ENCODE measurements around the gene TNNT2. TPM values are rescaled to one million over a fixed set of nuclear protein-coding genes. Genes with fewer than 3 reads are reported as not detected.
A peak's percentile ranks its signal among the peaks of the same experiment; 100 is the strongest.

Gene TNNT2
- total and polyA plus RNA-seq, 4 donors: 0.17 to 0.28 (median 0.25) TPM; not detected in 1

DNA sequence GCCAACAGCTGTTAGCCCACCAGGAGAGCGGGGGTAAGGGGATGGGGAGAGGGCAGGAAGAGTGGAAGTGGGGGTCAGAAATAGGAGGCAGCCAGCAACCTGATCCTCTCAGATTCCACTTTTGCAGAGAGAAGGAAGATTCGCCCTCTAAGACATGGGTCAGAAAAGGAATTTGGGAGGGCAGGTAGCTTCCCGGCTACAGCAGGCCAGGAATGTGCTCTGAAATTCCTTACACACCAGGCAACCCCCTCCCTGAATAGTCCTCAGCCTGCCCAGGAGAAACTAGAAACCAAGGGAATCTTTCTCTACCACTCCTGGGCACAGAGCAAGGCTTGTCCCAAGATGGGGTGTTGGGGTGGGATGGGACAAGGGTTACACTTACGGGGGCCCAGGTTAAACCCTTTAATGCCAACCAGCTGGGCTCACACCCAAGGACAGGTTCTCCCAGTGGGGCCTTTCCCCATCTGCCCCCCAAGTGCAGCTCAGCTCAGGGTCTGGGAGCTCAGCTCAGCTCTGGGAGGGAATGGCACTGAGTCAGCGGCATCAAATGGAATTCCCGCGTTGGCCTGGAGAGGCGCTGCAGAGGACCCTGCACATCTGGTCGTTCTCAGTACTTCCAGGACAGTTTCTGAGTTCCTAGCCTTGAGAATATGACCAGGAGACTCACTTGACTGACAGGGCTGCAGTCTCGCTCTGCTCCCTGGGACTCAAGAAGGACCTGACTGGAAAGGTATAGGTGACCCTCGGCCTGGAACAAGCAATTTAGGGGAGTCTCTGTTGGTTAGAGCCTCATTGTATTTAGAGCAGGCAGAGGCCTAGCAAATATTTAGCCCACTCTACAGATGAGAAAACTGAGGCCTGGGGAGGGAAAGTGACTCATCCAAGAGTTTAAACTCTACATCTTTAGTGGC lies 761 bp downstream of the TNNT2 start:
- TF ChIP-seq TAF1 (conservative IDR thresholded peaks at IDR 0.05) (no peak), GABPA (IDR thresholded peaks at IDR 0.05 in 1 of 2, conservative IDR thresholded peaks at IDR 0.05 in 1 of 2) (no peak), HNF4A (conservative IDR thresholded peaks at IDR 0.05) (no peak)
- TF ChIP-seq, protein P1, sequence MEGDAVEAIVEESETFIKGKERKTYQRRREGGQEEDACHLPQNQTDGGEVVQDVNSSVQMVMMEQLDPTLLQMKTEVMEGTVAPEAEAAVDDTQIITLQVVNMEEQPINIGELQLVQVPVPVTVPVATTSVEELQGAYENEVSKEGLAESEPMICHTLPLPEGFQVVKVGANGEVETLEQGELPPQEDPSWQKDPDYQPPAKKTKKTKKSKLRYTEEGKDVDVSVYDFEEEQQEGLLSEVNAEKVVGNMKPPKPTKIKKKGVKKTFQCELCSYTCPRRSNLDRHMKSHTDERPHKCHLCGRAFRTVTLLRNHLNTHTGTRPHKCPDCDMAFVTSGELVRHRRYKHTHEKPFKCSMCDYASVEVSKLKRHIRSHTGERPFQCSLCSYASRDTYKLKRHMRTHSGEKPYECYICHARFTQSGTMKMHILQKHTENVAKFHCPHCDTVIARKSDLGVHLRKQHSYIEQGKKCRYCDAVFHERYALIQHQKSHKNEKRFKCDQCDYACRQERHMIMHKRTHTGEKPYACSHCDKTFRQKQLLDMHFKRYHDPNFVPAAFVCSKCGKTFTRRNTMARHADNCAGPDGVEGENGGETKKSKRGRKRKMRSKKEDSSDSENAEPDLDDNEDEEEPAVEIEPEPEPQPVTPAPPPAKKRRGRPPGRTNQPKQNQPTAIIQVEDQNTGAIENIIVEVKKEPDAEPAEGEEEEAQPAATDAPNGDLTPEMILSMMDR (IDR thresholded peaks at IDR 0.05; ENCODE audit: low read depth, low read length, missing input control): peak; percentile 26
- TF ChIP-seq, protein P2, sequence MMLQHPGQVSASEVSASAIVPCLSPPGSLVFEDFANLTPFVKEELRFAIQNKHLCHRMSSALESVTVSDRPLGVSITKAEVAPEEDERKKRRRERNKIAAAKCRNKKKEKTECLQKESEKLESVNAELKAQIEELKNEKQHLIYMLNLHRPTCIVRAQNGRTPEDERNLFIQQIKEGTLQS (IDR thresholded peaks at IDR 0.05): no peak

DNA sequence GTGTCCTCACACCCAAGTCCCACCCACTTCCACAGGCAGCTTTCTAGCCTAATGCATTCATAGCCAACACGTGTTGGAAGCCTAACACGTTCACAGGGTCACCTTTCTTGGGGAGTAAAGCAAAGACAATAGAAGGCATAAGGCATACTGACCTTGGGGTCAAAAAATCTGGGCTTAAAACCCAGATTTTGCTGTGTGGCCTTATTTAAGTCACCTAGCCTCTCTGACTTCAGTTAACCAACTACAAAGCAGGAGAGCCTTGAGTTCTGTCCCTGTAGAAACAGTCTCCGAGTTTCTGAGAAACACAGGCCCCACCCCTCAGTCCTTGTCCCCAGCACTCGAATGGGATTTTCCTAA lies 1.4 kb downstream of the TNNT2 start:
- H3K9me3 ChIP-seq (ENCODE audit: control insufficient read depth in 4 of 4, low read length in 3 of 4): no peaks in the 10 kb centered on the region
- H3K9ac ChIP-seq (ENCODE audit: low read depth in 1 of 2, low read length in 2 of 2): no peak overlapping the region
- no peak for TF ChIP-seq GABPA (IDR thresholded peaks at IDR 0.05 in 1 of 2, conservative IDR thresholded peaks at IDR 0.05 in 1 of 2)
- no peak for TF ChIP-seq HNF4G (IDR thresholded peaks at IDR 0.05)
- TF ChIP-seq, protein P2 (IDR thresholded peaks at IDR 0.05): no peak
- TF ChIP-seq EGR1 (IDR thresholded peaks at IDR 0.05; ENCODE audit: low read depth in 2 of 2): no peak
- DNase-seq (ENCODE audit: low spot score): no peak
- H3K4me1 ChIP-seq (ENCODE audit: control insufficient read depth in 4 of 4, insufficient read depth in 4 of 4, low read length in 3 of 4): no peaks in the 10 kb centered on the region
- H3K27ac ChIP-seq (ENCODE audit: low read depth in 1 of 2, low read length in 2 of 2): no peak overlapping the region
- no peaks in the 10 kb centered on the region for H3K36me3 ChIP-seq (ENCODE audit: control insufficient read depth in 4 of 4, insufficient read depth in 3 of 4, low read depth in 1 of 4, low read length in 3 of 4)
- 29% methylated on average over 4 of the region's 4 CpGs for WGBS
- H3K4me3 ChIP-seq (ENCODE audit: low read depth in 1 of 3, low read length in 3 of 3): no peak overlapping the region
- peaks cover 0 to 5% (median 2%) of the 10 kb centered on the region in 4 donors for H3K27me3 ChIP-seq (ENCODE audit: control insufficient read depth in 4 of 4, insufficient read depth in 4 of 4, low read length in 3 of 4)

More for the DNA sequence above, 761 bp downstream of the TNNT2 start:
- H3K4me3 ChIP-seq (ENCODE audit: low read depth in 1 of 3, low read length in 3 of 3): no peak overlapping the region
- 31% methylated on average over 11 of the region's 11 CpGs for WGBS
- DNase-seq (ENCODE audit: low spot score): no peak
- H3K4me1 ChIP-seq (ENCODE audit: control insufficient read depth in 4 of 4, insufficient read depth in 4 of 4, low read length in 3 of 4): no peaks in the 10 kb centered on the region
- H3K9ac ChIP-seq (ENCODE audit: low read depth in 1 of 2, low read length in 2 of 2): no peak overlapping the region
- no peak overlapping the region for H3K27ac ChIP-seq (ENCODE audit: low read depth in 1 of 2, low read length in 2 of 2)
- H3K9me3 ChIP-seq (ENCODE audit: control insufficient read depth in 4 of 4, low read length in 3 of 4): no peaks in the 10 kb centered on the region
- no peaks in the 10 kb centered on the region for H3K36me3 ChIP-seq (ENCODE audit: control insufficient read depth in 4 of 4, insufficient read depth in 3 of 4, low read depth in 1 of 4, low read length in 3 of 4)
- H3K27me3 ChIP-seq (ENCODE audit: control insufficient read depth in 4 of 4, insufficient read depth in 4 of 4, low read length in 3 of 4): peaks cover 0 to 5% (median 2%) of the 10 kb centered on the region in 4 donors

DNA sequence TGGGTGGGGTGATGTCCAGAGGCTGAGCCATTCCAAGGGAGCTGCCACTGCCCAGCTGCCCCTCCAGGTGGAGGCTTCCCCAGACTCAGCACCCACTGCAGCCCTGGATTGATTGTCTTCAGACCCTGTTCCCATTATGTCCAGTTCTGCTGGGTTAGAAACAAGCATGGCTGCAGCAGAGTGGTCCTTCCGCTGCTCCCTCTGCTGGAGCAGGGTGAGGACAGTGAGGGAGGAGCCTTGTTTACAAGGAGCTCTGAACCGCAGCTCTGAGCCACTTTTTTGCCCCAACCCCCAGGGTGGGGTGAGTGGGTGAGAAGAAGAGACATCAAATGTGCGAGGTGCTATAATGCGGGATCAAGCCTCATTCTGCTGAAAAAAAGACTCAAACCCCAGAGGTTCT lies 2.3 kb downstream of the TNNT2 start:
- H3K9ac ChIP-seq (ENCODE audit: low read depth in 1 of 2, low read length in 2 of 2): no peak overlapping the region
- H3K27me3 ChIP-seq (ENCODE audit: control insufficient read depth in 4 of 4, insufficient read depth in 4 of 4, low read length in 3 of 4): peaks cover 0 to 5% (median 2%) of the 10 kb centered on the region in 4 donors
- no peak overlapping the region for H3K4me3 ChIP-seq (ENCODE audit: low read depth in 1 of 3, low read length in 3 of 3)
- no peak overlapping the region for H3K27ac ChIP-seq (ENCODE audit: low read depth in 1 of 2, low read length in 2 of 2)
- H3K36me3 ChIP-seq (ENCODE audit: control insufficient read depth in 4 of 4, insufficient read depth in 3 of 4, low read depth in 1 of 4, low read length in 3 of 4): no peaks in the 10 kb centered on the region
- 48% methylated on average over 4 of the region's 4 CpGs for WGBS
- DNase-seq (ENCODE audit: low spot score): no peak
- H3K9me3 ChIP-seq (ENCODE audit: control insufficient read depth in 4 of 4, low read length in 3 of 4): no peaks in the 10 kb centered on the region
- no peaks in the 10 kb centered on the region for H3K4me1 ChIP-seq (ENCODE audit: control insufficient read depth in 4 of 4, insufficient read depth in 4 of 4, low read length in 3 of 4)
- TF ChIP-seq YY1 (IDR thresholded peaks at IDR 0.05) (no peak), FOXA2 (IDR thresholded peaks at IDR 0.05) (no peak), HNF4A (conservative IDR thresholded peaks at IDR 0.05) (no peak), RAD21 (IDR thresholded peaks at IDR 0.05) (no peak), RXRA (IDR thresholded peaks at IDR 0.05) (no peak), EGR1 (IDR thresholded peaks at IDR 0.05; ENCODE audit: low read depth in 2 of 2) (no peak), NR2F2 (IDR thresholded peaks at IDR 0.05) (no peak), HNF4G (IDR thresholded peaks at IDR 0.05) (no peak), TAF1 (conservative IDR thresholded peaks at IDR 0.05) (no peak)
- TF ChIP-seq, protein P3, sequence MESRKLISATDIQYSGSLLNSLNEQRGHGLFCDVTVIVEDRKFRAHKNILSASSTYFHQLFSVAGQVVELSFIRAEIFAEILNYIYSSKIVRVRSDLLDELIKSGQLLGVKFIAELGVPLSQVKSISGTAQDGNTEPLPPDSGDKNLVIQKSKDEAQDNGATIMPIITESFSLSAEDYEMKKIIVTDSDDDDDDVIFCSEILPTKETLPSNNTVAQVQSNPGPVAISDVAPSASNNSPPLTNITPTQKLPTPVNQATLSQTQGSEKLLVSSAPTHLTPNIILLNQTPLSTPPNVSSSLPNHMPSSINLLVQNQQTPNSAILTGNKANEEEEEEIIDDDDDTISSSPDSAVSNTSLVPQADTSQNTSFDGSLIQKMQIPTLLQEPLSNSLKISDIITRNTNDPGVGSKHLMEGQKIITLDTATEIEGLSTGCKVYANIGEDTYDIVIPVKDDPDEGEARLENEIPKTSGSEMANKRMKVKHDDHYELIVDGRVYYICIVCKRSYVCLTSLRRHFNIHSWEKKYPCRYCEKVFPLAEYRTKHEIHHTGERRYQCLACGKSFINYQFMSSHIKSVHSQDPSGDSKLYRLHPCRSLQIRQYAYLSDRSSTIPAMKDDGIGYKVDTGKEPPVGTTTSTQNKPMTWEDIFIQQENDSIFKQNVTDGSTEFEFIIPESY (IDR thresholded peaks at IDR 0.05): no peak
- TF ChIP-seq, protein P2 (IDR thresholded peaks at IDR 0.05): no peak
- TF ChIP-seq, protein P1 (IDR thresholded peaks at IDR 0.05; ENCODE audit: low read depth, low read length, missing input control): no peak
- TF ChIP-seq, protein P4, sequence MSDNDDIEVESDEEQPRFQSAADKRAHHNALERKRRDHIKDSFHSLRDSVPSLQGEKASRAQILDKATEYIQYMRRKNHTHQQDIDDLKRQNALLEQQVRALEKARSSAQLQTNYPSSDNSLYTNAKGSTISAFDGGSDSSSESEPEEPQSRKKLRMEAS (IDR thresholded peaks at IDR 0.05): no peak
